ENCODE results near the gene PPP6R3.

PPP6R3 gene

DNA sequence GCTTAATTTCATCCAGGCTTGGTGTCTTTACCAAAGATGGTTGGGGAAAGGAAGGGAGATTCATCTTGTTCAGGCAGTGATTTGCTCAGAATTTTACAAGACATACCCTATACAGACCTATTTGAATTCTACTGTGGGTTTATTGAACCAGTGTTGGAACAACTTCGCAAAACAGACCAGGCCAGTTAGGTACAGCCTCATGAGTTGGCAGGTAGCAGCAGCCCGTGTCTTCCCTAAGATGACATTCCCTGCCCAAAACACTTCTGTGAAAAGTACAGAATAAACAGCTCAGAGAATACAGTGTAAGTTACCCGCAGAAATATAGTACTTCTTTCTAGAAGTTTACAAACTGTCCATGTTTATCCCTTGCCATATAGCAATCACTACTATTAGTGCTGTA, 121.3 kb downstream of the PPP6R3 start:
- H3K4me3 ChIP-seq (ENCODE audit: low read depth, low read length) = no peak overlapping the region
- H3K9me3 ChIP-seq (ENCODE audit: control insufficient read depth, low read length) = no peaks in the 10 kb centered on the region
- H3K4me1 ChIP-seq = peaks cover 19% of the 10 kb centered on the region
- TF ChIP-seq CTCF (IDR thresholded peaks at IDR 0.05) = no peak
- H3K4me2 ChIP-seq (ENCODE audit: low read length) = no peak overlapping the region
- H3K79me2 ChIP-seq = peaks cover 2% of the 10 kb centered on the region
- H3K27me3 ChIP-seq (ENCODE audit: control insufficient read depth, insufficient read depth, low read length) = no peaks in the 10 kb centered on the region
- H3K27ac ChIP-seq = no peak overlapping the region
- H3K36me3 ChIP-seq (ENCODE audit: control insufficient read depth, insufficient read depth, low read length) = no peaks in the 10 kb centered on the region
- no peak overlapping the region for H3K9ac ChIP-seq
- no peak overlapping the region for H2AFZ ChIP-seq

GRCh38 chr11:68582416-68583040, 122.0 kb downstream of the PPP6R3 start:
- Histone ChIP-seq H3K27ac (no peak overlapping the region), H3K36me3 (ENCODE audit: control insufficient read depth, insufficient read depth, low read length) (no peaks in the 10 kb centered on the region)

DNA sequence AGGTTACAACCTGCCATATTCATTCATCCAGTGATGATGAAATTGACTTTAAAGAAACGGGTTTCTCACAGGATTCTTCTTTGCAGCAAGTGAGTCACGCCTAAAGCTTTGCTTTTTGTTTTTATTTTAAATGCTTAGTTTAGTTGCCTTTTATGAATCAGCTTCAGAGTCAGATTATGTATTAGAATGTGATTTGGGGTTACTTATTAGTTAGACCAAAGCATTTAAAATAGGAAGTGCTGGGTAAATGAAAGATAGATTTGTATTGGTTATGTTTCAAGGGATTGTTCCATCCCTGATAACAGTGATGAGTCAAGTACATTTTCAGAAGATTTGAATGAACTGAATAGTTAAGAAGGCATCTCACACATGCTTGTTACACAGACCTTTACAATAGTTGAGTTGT, 122.5 kb downstream of the PPP6R3 start:
- no peaks in the 10 kb centered on the region for H3K36me3 ChIP-seq (ENCODE audit: control insufficient read depth, insufficient read depth, low read length)

More at GRCh38 chr11:68582416-68583040, 122.0 kb downstream of the PPP6R3 start:
- Histone ChIP-seq H3K79me2 (no peaks in the 10 kb centered on the region), H3K9me3 (ENCODE audit: control insufficient read depth, low read length) (no peaks in the 10 kb centered on the region), H3K4me3 (ENCODE audit: low read depth, low read length) (no peak overlapping the region), H3K4me2 (ENCODE audit: low read length) (no peak overlapping the region), H3K4me1 (peaks cover 19% of the 10 kb centered on the region), H2AFZ (no peak overlapping the region), H3K27me3 (ENCODE audit: control insufficient read depth, insufficient read depth, low read length) (no peaks in the 10 kb centered on the region), H3K9ac (no peak overlapping the region)
- no peak for TF ChIP-seq CTCF (IDR thresholded peaks at IDR 0.05)

GRCh38 chr11:68584097-68584496, 123.5 kb downstream of the PPP6R3 start:
- Histone ChIP-seq H3K36me3 (ENCODE audit: control insufficient read depth, insufficient read depth, low read length) (no peaks in the 10 kb centered on the region), H2AFZ (no peak overlapping the region), H3K4me2 (ENCODE audit: low read length) (no peak overlapping the region), H3K4me1 (peaks cover 19% of the 10 kb centered on the region), H3K4me3 (ENCODE audit: low read depth, low read length) (no peak overlapping the region), H3K79me2 (no peaks in the 10 kb centered on the region), H3K9ac (no peak overlapping the region), H3K27ac (peak overlapping the region; percentile 74), H3K27me3 (ENCODE audit: control insufficient read depth, insufficient read depth, low read length) (no peaks in the 10 kb centered on the region), H3K9me3 (ENCODE audit: control insufficient read depth, low read length) (no peaks in the 10 kb centered on the region)
- TF ChIP-seq CTCF (IDR thresholded peaks at IDR 0.05) = peak; percentile 19

More for the DNA sequence above, 122.5 kb downstream of the PPP6R3 start:
- Histone ChIP-seq H3K79me2 (no peaks in the 10 kb centered on the region), H3K4me2 (ENCODE audit: low read length) (no peak overlapping the region), H3K4me1 (peaks cover 19% of the 10 kb centered on the region), H3K27ac (no peak overlapping the region), H3K27me3 (ENCODE audit: control insufficient read depth, insufficient read depth, low read length) (no peaks in the 10 kb centered on the region), H3K4me3 (ENCODE audit: low read depth, low read length) (no peak overlapping the region), H3K9ac (no peak overlapping the region), H3K9me3 (ENCODE audit: control insufficient read depth, low read length) (no peaks in the 10 kb centered on the region), H2AFZ (no peak overlapping the region)
- no peak for TF ChIP-seq CTCF (IDR thresholded peaks at IDR 0.05)

DNA sequence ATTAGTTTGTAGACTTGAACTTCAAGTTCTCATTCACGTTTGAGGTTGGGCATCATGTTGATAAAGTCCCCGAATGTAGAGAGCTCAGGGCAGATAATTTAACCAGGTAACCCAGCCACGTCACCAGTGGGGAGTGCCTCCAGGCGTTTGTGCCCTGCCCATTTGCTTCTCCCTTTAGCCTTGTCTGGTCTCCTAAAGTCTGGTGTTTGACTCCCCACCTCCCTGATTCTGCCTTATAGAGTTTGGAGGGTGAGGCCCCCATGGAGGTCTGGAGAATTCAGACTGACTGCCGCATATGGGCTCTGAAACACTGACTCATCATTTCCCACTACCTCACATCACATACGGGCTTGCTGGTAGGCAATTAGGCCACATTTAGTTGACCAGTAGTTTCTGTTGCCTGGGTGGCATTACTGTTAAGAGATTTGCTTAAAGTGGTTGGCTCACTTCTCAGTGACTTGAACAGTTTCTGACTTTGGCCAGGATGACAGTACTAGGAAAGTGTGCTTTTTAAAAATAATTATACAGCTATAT, 124.5 kb downstream of the PPP6R3 start:
- Histone ChIP-seq H3K36me3 (ENCODE audit: control insufficient read depth, insufficient read depth, low read length) (no peaks in the 10 kb centered on the region), H3K9ac (no peak overlapping the region), H3K27me3 (ENCODE audit: control insufficient read depth, insufficient read depth, low read length) (no peaks in the 10 kb centered on the region), H3K4me3 (ENCODE audit: low read depth, low read length) (no peak overlapping the region), H3K79me2 (no peaks in the 10 kb centered on the region), H3K9me3 (ENCODE audit: control insufficient read depth, low read length) (no peaks in the 10 kb centered on the region), H2AFZ (no peak overlapping the region), H3K27ac (peak overlapping the region; percentile 74), H3K4me1 (peaks cover 19% of the 10 kb centered on the region), H3K4me2 (ENCODE audit: low read length) (peak overlapping the region; percentile 22)
- TF ChIP-seq CTCF (IDR thresholded peaks at IDR 0.05) = no peak
